Measurements from ENCODE around the gene CRAMP1.

The CRAMP1 gene

DNA sequence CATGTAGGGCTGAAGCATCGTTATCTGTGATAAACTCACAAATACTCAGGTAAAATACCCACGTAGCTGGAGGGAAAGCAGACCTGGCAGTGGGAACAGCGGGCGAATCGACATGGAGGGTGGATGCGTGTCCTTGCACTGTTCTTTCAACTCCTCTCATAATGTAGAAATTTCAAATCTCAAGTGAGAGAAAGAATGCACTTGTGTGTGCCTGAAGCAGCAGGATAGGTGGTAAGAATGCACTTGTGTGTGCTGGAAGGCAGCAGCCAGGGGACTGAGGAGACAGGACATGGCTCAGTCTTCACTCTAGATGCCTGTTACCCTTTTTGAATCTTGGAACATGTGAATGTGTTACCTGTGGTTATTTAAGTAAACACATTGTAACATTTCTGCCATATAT is 10.7 kb upstream of the CRAMP1 start:
- no peak for DNase-seq (ENCODE audit: low read depth)

DNA sequence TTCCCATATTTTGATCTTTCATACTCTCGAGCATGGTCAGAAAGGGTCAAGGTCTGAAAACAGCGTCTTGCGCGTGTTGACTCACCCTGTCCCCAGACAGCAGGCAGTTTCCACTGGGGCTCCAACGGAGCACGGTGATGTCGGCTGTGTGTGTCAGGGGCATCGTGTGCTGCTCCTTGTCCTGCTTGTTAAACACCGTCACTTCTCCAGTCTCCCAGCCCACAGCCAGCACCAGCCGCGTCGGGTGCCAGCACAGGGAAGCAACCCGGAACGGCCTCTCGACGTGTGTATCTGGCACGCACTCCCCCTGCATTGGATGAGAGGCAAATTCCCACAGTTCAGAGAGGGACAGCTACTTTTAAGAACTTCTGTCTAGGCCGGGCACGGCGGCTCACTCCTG is 9.9 kb upstream of the CRAMP1 start:
- DNase-seq (ENCODE audit: low read depth) = no peak

DNA sequence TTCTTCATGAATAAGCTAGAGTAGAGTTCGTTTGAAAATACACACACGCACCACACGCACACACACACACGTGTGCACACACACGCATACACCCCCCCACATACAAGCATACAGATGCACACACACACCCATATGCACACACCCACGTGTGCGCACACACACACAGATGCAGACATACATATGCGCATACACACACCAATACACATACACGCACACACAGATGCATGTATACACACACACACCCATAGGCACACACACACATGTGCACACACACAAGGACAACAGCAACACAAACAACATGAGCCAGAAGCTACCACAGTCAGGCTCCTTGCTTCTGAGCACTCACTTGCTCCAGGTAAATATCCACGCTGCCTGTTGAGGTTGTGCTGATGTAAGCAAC is 5.4 kb upstream of the CRAMP1 start:
- DNase-seq (ENCODE audit: low read depth) = no peak

- no peak for DNase-seq (ENCODE audit: low read depth)
These were observed 4.2 kb upstream of the CRAMP1 start for GRCh38 chr16:1607971-1608370.

- DNase-seq (ENCODE audit: low read depth) = peak; percentile 91
These were observed 1.9 kb upstream of the CRAMP1 start for GRCh38 chr16:1610071-1610898.

GRCh38 chr16:1610899-1611632 is 1.1 kb upstream of the CRAMP1 start:
- DNase-seq (ENCODE audit: low read depth) = no peak

DNA sequence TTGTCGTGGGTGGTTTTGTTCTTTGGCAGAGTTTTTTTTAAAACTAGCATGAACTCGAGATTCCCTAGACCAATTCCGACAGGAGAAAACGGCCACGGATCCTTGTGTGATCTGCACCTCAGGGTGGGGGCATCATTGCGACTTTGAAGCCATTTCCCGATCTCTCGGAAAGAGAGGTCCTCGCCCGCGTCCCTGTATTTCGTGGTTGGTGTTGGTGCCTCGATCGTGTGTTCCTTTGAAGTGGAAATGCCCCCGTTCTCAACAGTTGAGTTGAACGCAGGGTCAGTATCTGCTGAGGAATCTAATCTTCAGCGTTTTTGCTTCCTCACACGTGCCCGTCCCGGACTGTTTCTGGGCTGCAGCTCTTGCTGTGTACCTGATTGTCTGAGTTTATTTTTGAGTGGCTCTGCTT is 1.1 kb downstream of the CRAMP1 start:
- DNase-seq (ENCODE audit: low read depth) = no peak

DNA sequence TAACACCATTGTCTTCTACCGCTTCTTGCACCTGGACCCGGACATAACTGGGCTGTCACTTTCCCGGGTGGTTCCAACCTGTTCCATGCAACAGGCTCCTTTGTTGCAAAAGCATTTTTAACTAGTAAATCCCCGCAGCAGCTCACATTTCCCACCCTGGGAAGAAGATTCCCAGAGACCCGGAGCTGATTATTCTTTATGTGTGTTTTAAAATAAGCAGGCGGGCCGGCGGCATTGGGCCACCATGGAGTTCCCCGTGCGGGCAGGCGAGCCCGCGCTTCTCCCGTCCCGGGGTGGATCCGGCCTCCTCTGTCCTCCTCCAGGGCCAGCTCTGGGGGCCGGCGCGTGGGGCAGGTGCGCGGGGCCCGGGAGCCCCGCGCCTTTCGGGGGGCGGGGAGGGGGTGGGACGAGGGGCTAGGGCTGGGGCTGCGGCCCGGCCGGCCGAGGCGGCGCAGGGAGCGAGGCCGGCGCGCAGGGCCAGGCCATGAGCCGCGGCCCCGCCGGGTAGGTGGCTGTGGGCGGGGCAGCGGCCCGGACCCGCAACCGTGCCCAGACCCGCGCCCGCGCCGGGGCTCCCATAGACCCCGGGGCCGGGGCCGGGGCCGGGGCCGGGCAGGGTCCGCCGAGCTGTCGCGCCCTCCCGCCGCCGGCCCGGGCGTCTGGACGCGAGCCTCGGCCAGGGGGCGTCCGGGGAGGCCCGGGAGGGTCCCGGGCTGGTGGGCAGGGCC is 1.7 kb downstream of the CRAMP1 start:
- no peak for DNase-seq (ENCODE audit: low read depth)

DNA sequence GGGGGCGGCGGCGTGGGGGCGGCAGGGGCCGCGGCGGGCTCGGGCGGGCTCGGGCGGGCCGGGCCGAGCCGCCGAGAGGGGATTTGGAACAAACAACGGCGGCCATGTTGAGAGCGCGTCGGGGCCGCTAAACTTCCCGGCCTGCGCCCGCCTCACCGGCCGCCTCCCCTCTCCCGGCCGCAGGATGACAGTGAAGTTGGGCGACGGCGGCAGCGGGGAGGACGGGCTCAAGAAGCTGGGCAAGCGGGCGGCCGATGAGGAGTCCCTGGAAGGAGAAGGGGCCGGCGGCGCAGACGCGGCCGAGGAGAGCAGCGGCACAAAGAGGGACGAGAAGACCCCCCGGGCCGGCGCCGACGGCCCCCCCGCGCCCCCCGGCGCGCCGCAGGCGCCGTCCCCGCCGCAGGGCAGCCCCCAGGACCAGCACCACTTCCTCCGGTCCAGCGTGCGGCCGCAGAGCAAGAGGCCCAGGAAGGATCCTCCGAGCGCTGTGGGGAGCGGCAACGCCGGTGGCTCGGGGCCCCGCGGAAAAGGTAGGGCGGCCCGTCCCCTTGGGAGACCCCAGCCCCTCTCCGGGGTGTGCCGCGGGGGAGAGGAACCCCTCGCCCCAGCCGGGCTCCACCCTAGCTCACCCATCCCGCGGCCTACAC is 2.4 kb downstream of the CRAMP1 start:
- DNase-seq (ENCODE audit: low read depth) = no peak

DNA sequence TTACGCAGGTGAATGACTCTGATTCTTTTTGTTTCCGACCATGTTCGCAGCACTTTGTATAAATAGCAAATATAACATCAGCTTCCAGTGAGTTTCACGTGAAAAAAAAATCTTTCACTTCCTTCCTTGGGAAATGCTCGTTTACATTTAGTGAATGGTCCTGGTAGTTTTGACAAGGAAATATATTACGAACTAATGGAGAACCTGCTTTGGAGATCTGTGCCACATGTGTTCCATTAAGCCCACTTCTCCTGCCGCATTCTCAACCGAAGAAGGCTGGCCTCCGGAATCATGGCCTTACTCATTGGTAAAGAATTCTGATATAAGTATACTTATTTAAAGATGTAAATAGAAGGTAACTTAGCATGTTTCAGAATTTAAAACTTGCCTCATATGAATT is 3.6 kb downstream of the CRAMP1 start:
- no peak for DNase-seq (ENCODE audit: low read depth)

- no peak for DNase-seq (ENCODE audit: low read depth)
These were observed 7.8 kb downstream of the CRAMP1 start for GRCh38 chr16:1619976-1620375.

DNA sequence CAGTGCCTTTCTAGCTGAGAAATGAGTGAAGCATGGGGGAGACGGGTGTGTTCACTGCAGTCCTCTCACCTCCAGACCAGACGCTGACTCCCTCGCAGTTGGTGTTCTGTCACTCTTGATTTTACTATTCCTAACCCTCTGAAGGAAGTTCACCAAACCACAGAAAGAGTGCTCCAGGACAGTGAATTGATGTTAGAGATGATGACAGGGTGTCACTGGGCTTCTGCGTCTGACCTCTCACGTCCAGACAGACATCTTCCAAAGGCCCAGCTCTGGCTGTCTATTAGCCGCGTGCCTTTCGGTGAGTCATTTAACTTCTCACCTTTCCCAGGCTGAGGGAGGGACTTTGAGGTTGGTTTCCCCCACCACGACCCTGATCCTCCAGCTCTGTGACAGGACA is 8.2 kb downstream of the CRAMP1 start:
- no peak for DNase-seq (ENCODE audit: low read depth)

GRCh38 chr16:1621851-1622250 is 9.7 kb downstream of the CRAMP1 start:
- no peak for DNase-seq (ENCODE audit: low read depth)

- no peak for DNase-seq (ENCODE audit: low read depth)
These were observed 14.2 kb downstream of the CRAMP1 start for GRCh38 chr16:1626327-1626726.

DNA sequence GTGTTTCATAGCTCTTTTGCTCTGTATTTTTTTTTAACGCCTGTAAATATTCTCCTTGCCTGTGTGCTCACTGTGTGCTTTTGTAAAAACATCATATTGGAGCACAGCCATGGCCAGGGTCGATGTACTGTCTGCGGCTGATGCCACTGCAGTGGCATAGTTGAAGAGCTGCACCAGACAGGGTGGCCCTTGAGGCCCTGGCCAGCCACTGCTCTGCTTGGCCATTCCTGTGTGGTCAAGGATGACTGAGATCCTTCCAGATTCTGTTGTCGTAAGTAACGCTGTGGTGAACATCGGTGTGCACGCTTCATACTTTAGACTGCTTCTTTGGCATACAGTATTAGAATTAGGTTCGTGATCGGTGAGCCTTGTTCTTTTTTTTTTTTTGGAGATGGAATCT is 14.6 kb downstream of the CRAMP1 start:
- DNase-seq (ENCODE audit: low read depth) = no peak

DNA sequence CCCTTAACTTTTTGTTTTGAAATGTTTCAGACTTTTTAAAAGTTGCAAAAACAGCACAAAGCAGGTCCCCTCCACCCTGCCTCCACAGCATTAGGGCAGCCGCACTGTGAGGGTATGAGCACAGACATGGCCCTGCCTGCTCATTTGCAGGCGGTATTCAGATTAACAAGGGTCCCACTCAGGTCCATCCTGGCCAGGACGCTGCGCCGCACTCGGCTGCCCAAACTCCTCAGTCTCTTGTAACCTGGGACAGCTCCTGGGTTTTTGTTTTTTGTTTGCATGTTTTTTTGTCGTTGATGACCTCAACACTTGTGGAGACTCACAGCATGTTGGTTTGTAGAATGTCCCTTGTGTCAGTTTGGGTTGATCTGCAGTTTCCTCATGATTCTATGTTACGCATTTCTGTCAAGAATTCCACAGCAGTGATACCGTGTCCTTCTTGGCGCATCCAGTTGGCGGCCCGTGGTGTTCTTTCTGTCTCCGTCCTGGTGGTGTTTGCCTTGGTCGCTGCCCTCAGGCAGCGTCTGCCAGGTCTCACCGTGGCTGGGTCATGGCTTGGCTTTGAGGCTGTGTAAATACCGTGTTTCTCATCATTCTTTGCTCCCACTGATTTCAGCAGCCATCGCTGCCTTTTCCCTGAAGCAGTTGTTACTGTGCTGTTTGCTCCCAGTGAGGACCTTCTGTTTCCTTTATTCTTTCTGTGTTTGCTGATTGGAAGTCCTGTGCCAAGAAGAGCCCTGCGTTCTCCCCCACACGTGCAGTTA is 18.5 kb downstream of the CRAMP1 start:
- DNase-seq (ENCODE audit: low read depth) = no peak

DNA sequence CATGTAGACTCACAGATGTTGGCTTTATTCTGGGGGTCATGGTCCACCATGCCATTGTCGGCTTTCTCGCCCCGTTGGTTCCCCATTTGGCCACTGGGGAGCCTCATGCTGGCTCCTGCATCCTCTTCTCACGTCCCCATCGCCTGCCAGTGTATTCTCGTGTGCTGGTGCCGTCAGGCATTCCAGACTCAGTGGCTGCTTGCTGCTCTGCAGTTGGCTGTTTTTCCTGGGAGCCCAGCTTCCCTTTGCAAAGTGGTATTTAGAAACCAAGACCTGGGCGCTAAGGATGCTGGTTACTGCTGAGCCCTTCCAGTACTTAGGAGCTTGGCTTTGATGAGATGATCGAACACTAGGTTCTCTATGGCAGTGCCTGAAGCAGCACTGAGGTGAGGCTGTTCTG is 19.1 kb downstream of the CRAMP1 start:
- no peak for DNase-seq (ENCODE audit: low read depth)

GRCh38 chr16:1631931-1632637 is 19.9 kb downstream of the CRAMP1 start:
- no peak for DNase-seq (ENCODE audit: low read depth)

- no peak for DNase-seq (ENCODE audit: low read depth)
These were observed 20.4 kb downstream of the CRAMP1 start for GRCh38 chr16:1632638-1632970.

DNA sequence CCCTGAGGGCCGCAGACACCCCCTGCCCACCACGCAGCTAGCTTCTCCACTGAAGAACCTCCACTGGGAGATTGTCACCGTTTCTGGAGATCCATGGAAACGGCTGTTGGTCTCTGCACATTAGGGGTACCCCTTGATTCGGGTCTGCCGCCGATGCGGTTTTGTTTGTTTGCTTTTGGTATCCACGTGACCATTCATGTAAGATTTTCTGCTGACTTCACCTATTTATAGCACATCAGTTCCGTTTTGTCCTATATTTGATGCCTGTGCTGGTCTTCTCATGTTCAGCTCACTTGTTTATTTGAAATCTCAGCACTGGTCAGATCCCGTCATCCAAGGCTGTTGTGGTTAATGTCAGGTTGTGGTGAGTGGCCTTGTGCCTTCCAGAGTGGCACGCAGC is 21.1 kb downstream of the CRAMP1 start:
- no peak for DNase-seq (ENCODE audit: low read depth)

GRCh38 chr16:1634541-1634940 is 22.4 kb downstream of the CRAMP1 start:
- DNase-seq (ENCODE audit: low read depth) = no peak
